Memory B cell (primary cell): Measurements from ENCODE around the gene PTOV1.

ENCODE experiments used
- ATAC-seq: fragments of 150-1000 bp; cut with Tn5 transposase; 2 replicates; pipeline ENCODE4 v1.10.0; 2021; ENCODE audit warnings: low read depth, mild to moderate bottlenecking, moderate library complexity
- DNase-seq, 2 donors: peaks; one replicate each; pipeline ENCODE4 v3.0.0; 2022; ENCODE audit warnings: low spot score in 2 of 2
- H3K27ac Mint-ChIP-seq: one replicate; pipeline ENCODE4 v1.8.0; 2022; ENCODE audit warnings: mild to moderate bottlenecking, moderate library complexity, mixed read lengths
- H3K27me3 Mint-ChIP-seq: one replicate; pipeline ENCODE4 v1.8.0; 2022; ENCODE audit warnings: mixed read lengths
- H3K36me3 Mint-ChIP-seq: one replicate; pipeline ENCODE4 v1.8.0; 2022; ENCODE audit warnings: mild to moderate bottlenecking, mixed read lengths
- H3K4me1 Mint-ChIP-seq: one replicate; pipeline ENCODE4 v1.8.0; 2022; ENCODE audit warnings: mixed read lengths
- H3K4me3 Mint-ChIP-seq: one replicate; pipeline ENCODE4 v1.8.0; 2022; ENCODE audit warnings: mild to moderate bottlenecking, moderate library complexity, mixed read lengths
- H3K9me3 Mint-ChIP-seq: one replicate; pipeline ENCODE4 v1.8.0; 2022; ENCODE audit warnings: mixed read lengths

The PTOV1 gene

DNA sequence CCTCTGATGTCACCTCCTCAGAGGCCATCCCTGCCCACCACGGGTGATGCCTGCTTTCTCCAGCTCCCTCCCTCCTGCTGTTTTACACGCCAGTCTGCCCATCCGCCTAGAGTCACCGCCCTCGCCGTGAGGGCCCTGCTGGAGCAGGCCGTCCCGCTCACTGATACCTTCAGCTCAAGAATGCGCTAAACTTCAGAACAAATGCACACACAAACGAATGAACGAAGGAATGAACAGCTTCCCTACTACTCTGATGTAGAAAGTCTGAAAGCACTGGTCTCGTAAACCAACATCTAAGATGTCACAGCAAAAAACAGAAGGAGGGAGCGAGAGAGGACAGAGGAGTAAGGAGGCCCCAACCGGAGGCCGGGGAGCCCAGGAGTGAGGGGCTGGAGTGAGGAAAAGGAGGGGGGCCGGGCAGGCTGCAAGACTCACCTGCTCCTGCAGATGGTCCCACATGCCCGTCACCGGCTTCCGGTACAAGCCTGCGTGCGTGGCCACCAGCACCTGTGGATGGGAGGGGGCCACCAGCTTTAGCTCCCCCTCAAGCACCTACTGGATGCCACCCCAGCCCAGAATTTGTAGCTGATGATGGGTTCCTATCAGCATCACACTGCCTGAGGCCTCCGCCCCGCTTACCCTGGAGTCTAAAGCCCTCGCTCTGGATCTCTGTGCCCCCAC, 12.4 kb downstream of the PTOV1 start:
- Mint-ChIP-seq H3K4me1 (peaks cover 19% of the 10 kb centered on the region), H3K9me3 (no peaks in the 10 kb centered on the region), H3K36me3 (peaks cover 11% of the 10 kb centered on the region), H3K27me3 (no peaks in the 10 kb centered on the region), H3K27ac (peak overlapping the region; percentile 17), H3K4me3 (no peak overlapping the region)
- DNase-seq (no peak), ATAC-seq (no peak)

- peak overlapping the region; percentile 17 for H3K27ac Mint-ChIP-seq
- H3K9me3 Mint-ChIP-seq: no peaks in the 10 kb centered on the region
- DNase-seq: no peak
- no peaks in the 10 kb centered on the region for H3K27me3 Mint-ChIP-seq
- peaks cover 11% of the 10 kb centered on the region for H3K36me3 Mint-ChIP-seq
- H3K4me1 Mint-ChIP-seq: peaks cover 19% of the 10 kb centered on the region
- ATAC-seq: no peak
- no peak overlapping the region for H3K4me3 Mint-ChIP-seq
Observed at GRCh38 chr19:49863935-49864320, 13.0 kb downstream of the PTOV1 start.

GRCh38 chr19:49864890-49865289, 13.9 kb downstream of the PTOV1 start:
- Mint-ChIP-seq H3K36me3 (peaks cover 11% of the 10 kb centered on the region), H3K4me1 (peaks cover 19% of the 10 kb centered on the region), H3K4me3 (no peak overlapping the region), H3K27ac (no peak overlapping the region), H3K27me3 (no peaks in the 10 kb centered on the region), H3K9me3 (no peaks in the 10 kb centered on the region)
- DNase-seq: no peak
- ATAC-seq: no peak

GRCh38 chr19:49866933-49867782, 16.2 kb downstream of the PTOV1 start, which contains the start of gene PNKP:
TSS of gene PNKP (minus strand) at chr19:49867576. CDS start at chr19:49867204, 372 bp downstream.
- DNase-seq (peak; percentile 84 to 87), ATAC-seq (peak; percentile 53)
- peaks cover 6% of the 10 kb centered on the region for H3K36me3 Mint-ChIP-seq
- peaks cover 22% of the 10 kb centered on the region for H3K4me1 Mint-ChIP-seq
- H3K27ac Mint-ChIP-seq: peak within 1 kb of the TSS; percentile 98
- no peaks in the 10 kb centered on the region for H3K27me3 Mint-ChIP-seq
- H3K9me3 Mint-ChIP-seq: no peaks in the 10 kb centered on the region
- H3K4me3 Mint-ChIP-seq: no peak within 1 kb of the TSS

DNA sequence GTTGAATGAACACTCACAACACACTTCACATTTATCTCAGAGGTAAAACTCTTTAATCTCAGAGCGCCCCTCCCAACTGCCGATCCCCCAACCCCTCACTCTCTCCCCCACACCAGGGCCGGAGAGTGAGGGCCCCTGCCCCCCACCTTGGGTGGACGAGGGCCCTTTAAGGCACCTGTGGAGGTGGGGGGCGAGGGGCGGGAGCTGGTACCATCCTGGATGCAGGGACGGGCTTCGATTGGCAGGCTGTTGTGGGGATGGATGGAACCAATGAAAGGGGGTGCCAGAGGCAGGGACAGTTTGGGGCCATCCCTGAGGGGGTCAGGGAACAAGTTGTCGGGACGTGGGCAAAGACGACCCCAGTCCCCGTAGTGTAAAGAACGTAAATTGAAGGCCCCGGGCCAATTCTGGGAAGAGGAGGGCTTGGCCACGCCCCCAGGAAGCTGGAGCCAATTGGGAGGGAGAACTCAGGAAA, 18.1 kb downstream of the PTOV1 start:
- peaks cover 2% of the 10 kb centered on the region for H3K36me3 Mint-ChIP-seq
- H3K4me1 Mint-ChIP-seq: peaks cover 17% of the 10 kb centered on the region
- H3K9me3 Mint-ChIP-seq: no peaks in the 10 kb centered on the region
- no peak overlapping the region for H3K27ac Mint-ChIP-seq
- no peaks in the 10 kb centered on the region for H3K27me3 Mint-ChIP-seq
- DNase-seq (no peak), ATAC-seq (peak; percentile 0)
- no peak overlapping the region for H3K4me3 Mint-ChIP-seq

DNA sequence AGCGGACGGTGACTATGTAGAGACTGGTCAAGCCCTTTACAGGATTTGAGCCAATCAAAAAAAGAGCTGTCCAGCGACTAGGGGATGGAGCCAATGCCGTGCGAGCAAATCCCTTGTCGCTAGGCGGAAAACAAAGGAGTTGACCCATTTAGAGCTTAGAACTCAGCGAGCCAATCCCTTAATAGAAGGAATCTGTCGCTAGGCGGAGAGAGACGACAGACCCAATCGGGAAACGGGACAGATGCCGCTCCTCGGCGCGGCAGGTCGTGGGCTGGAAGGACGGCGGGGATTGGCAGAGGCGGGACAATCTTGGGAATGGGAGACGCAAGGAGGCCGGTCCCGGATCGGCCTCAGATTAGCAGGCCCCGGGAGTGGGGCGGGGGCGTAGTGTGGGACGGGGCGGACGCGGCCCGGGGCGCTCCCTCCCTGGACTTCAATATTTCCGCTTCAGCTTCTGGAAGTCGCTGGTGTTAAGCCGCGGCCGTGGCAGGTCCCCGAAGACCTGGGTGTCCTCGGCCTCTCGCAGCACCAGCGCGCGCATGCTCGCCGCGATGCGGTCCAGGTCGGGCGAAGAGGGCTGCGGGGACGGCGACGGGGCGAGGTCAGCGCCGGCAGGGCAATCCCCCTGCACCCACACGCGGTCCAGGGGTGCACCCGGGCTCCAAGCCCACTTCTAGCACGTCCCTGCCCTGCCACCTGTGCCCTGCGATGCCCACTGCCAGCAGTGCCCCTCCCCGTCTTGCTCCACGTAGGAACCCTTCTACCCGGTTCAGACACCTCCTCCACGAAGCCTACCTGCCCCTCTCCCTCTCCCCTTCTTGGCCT, 18.7 kb downstream of the PTOV1 start:
- Mint-ChIP-seq H3K9me3 (no peaks in the 10 kb centered on the region), H3K36me3 (peaks cover 2% of the 10 kb centered on the region), H3K4me3 (no peak overlapping the region), H3K27ac (no peak overlapping the region), H3K4me1 (peaks cover 17% of the 10 kb centered on the region), H3K27me3 (no peaks in the 10 kb centered on the region)
- DNase-seq (peak; percentile 88), ATAC-seq (peak; percentile 72)

GRCh38 chr19:49870309-49870901, 19.4 kb downstream of the PTOV1 start:
- ATAC-seq (no peak), DNase-seq (no peak)
- no peaks in the 10 kb centered on the region for H3K27me3 Mint-ChIP-seq
- H3K4me1 Mint-ChIP-seq: peaks cover 19% of the 10 kb centered on the region
- no peaks in the 10 kb centered on the region for H3K36me3 Mint-ChIP-seq
- peak overlapping the region; percentile 34 for H3K4me3 Mint-ChIP-seq
- no peak overlapping the region for H3K27ac Mint-ChIP-seq
- no peaks in the 10 kb centered on the region for H3K9me3 Mint-ChIP-seq

GRCh38 chr19:49871349-49871985, 20.5 kb downstream of the PTOV1 start:
- no peak for ATAC-seq
- no peaks in the 10 kb centered on the region for H3K9me3 Mint-ChIP-seq
- peaks cover 16% of the 10 kb centered on the region for H3K4me1 Mint-ChIP-seq
- no peak overlapping the region for H3K4me3 Mint-ChIP-seq
- no peaks in the 10 kb centered on the region for H3K27me3 Mint-ChIP-seq
- H3K36me3 Mint-ChIP-seq: no peaks in the 10 kb centered on the region
- H3K27ac Mint-ChIP-seq: no peak overlapping the region
- DNase-seq: no peak

DNA sequence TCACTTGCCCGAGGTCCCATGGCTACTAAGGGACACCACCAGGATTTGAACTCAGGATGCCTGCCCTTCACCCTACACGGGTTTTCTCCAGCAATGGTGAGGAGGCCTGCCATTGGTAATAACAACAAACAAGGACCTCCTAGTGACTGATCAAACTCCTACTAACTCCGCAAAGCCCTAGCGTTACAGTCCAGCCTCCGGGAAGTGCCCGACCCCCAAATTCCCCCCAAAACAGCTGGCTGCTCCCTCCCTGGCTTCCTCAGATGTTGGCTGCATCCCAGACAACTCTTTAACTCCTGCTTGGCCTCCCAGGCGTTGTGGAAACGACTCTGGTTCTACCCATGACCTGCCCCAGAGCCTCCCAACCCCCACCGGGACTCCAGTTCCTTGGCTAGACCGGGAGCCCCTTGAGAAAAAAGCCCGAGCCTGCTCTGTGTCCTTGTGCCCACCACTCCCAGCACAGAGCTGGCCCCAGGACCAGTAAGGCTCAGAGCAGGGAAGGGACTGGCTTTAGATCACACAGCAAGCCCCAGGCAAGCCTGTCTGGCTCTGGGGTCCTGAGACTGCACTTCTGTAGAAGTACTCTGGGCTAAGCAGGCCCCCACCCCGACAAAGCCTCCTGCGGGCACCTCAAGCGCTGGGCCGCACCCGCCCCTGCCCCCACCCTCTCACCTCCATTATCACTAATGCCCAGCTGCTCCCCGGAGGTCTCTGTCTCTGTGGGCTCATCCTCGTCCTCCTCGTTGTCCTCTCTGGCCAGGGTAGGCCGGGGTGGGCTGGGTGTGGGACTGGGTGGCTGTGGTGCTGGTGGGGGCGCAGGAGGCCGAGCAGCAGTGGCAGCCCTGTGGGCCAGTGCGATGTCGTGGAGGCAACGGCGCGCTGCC, 21.5 kb downstream of the PTOV1 start:
- H3K36me3 Mint-ChIP-seq: no peaks in the 10 kb centered on the region
- no peak for ATAC-seq
- H3K4me3 Mint-ChIP-seq: no peak overlapping the region
- H3K27me3 Mint-ChIP-seq: no peaks in the 10 kb centered on the region
- H3K27ac Mint-ChIP-seq: no peak overlapping the region
- peaks cover 12% of the 10 kb centered on the region for H3K4me1 Mint-ChIP-seq
- DNase-seq: no peak
- no peaks in the 10 kb centered on the region for H3K9me3 Mint-ChIP-seq

DNA sequence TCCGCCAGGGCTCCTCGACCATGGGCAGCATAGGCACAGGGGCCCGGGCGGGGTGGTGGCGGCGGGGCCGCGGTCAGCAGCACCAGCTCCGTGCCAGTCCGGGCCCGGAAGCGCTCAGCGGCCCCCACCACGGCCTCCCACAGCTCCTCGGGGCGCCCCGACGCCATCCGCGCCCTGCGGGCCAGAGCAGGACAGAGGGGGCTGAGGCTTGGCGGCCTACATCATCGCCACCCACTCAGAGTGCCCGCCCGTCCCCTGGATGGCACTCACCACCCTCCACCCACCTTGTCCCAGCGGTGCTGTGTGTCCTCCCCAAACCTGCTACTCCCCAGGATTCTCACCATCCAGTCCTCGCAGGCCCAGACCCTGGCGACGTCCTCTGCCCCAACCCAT, 22.2 kb downstream of the PTOV1 start:
- peaks cover 12% of the 10 kb centered on the region for H3K4me1 Mint-ChIP-seq
- H3K9me3 Mint-ChIP-seq: no peaks in the 10 kb centered on the region
- ATAC-seq (no peak), DNase-seq (no peak)
- no peak overlapping the region for H3K27ac Mint-ChIP-seq
- no peak overlapping the region for H3K4me3 Mint-ChIP-seq
- no peaks in the 10 kb centered on the region for H3K36me3 Mint-ChIP-seq
- no peaks in the 10 kb centered on the region for H3K27me3 Mint-ChIP-seq

- Mint-ChIP-seq H3K4me3 (no peak overlapping the region), H3K4me1 (peaks cover 17% of the 10 kb centered on the region), H3K36me3 (no peaks in the 10 kb centered on the region), H3K9me3 (no peaks in the 10 kb centered on the region), H3K27me3 (no peaks in the 10 kb centered on the region), H3K27ac (no peak overlapping the region)
- ATAC-seq (no peak), DNase-seq (no peak)
Observed at GRCh38 chr19:49873834-49874233, 22.9 kb downstream of the PTOV1 start.

GRCh38 chr19:49874503-49875157, 23.7 kb downstream of the PTOV1 start:
- ATAC-seq: no peak
- no peak overlapping the region for H3K4me3 Mint-ChIP-seq

More at GRCh38 chr19:49874503-49875157, 23.7 kb downstream of the PTOV1 start:
- H3K4me1 Mint-ChIP-seq: peaks cover 21% of the 10 kb centered on the region
- H3K36me3 Mint-ChIP-seq: peaks cover 5% of the 10 kb centered on the region
- DNase-seq: no peak
- H3K27me3 Mint-ChIP-seq: no peaks in the 10 kb centered on the region
- H3K9me3 Mint-ChIP-seq: no peaks in the 10 kb centered on the region
- H3K27ac Mint-ChIP-seq: no peak overlapping the region
